Measurements from ENCODE around the gene U2AF1L4.
A peak's percentile ranks its signal among the peaks of the same experiment; 100 is the strongest.

Gene U2AF1L4

GRCh38 chr19:35756377-35757230, 11.4 kb upstream of the U2AF1L4 start, which contains the start of gene HSPB6:
Gene HSPB6, minus strand, starts transcription at chr19:35757029. Its CDS starts 21 bp downstream, at chr19:35757008.
- no peak for DNase-seq

- DNase-seq: peak; percentile 58
Observed at GRCh38 chr19:35755550-35756376, 10.5 kb upstream of the U2AF1L4 start.

DNA sequence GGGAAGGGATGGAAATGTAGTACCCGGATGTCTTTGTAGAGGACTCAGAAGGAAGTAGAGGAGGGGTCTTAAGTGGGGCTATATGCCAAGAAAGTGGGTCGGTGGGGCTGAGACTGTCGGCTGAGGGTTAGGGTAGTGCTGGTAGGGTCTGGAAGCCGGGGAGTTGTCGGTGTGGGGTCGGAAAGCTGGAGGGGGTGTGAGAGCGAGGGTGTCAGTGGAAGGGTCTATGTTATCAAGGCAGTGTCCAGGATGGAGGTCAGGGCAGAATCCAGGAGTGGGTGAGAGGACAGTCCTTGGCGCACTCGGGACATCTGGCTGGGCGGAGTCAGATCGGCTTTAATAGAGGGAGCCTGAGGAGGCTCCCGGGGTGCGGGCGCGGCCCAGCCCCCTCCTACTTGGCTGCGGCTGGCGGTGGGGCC, 9.9 kb upstream of the U2AF1L4 start:
- DNase-seq: no peak

GRCh38 chr19:35754370-35755130, 9.3 kb upstream of the U2AF1L4 start:
- DNase-seq: no peak

- DNase-seq: no peak
Observed at GRCh38 chr19:35753634-35754369, 8.6 kb upstream of the U2AF1L4 start.

- no peak for DNase-seq
Observed at GRCh38 chr19:35752746-35753350, 7.6 kb upstream of the U2AF1L4 start.

DNA sequence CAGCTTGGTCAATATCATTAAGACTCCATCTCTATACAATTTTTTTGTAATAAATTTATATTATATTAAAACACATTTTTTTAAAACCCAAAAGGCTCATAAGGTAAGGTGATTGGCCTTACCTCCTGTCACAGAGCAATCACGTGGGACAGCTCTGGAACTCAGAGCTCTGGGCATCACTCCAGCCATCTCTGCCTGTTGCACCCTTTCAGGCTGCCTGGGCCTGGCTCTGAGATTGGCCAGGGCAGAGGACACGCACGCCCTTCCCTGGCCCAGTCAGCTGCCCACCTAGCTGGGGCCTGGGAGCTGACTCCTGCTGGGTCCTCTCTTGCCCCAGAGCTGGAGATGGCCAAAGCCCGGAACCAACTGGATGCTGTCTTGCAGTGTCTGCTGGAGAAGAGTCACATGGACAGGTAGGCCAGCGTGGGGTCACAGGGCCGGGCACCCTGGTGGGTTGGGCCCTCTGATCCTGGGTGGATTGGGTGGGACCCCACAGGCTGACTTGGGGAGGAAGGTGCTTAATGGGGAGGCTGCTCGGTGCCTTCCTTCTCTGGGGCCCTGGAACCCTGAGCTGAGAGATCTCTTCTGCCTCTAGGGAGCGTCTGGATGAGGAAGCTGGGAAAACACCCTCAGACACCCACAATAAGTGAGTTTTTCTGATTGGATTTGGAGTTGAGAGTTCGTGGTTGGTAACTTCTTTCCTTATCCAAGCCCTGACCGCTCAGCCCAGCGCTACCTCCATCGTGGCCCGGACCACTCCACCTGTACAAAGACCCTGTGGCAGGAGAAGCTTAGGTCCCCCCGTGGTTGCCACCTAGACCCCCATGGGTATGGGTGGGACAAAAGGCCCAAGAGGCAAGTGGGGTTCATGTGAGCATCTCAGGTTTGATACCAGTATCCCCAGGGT, 6.9 kb upstream of the U2AF1L4 start:
- no peak for DNase-seq

DNA sequence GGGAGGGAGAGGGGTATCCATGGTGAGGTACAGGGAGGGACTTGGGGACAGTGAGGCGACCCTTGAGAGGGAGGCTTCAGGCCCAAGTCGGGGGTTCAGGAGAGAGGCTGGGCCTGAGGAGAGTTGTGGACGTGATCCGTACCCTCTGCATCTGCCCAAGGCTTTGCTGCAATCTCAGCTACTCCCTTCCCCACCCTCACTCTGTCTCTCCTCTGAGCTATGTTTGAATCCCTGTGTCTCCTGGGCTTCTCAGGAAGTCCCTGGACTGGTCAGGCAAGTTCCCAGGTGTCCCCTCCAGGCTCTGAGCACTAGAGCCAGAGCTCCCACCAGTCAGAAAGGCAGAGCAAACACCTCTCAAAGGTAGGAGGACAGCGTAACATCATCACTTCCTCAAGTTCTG, 4.9 kb upstream of the U2AF1L4 start:
- DNase-seq: no peak

DNA sequence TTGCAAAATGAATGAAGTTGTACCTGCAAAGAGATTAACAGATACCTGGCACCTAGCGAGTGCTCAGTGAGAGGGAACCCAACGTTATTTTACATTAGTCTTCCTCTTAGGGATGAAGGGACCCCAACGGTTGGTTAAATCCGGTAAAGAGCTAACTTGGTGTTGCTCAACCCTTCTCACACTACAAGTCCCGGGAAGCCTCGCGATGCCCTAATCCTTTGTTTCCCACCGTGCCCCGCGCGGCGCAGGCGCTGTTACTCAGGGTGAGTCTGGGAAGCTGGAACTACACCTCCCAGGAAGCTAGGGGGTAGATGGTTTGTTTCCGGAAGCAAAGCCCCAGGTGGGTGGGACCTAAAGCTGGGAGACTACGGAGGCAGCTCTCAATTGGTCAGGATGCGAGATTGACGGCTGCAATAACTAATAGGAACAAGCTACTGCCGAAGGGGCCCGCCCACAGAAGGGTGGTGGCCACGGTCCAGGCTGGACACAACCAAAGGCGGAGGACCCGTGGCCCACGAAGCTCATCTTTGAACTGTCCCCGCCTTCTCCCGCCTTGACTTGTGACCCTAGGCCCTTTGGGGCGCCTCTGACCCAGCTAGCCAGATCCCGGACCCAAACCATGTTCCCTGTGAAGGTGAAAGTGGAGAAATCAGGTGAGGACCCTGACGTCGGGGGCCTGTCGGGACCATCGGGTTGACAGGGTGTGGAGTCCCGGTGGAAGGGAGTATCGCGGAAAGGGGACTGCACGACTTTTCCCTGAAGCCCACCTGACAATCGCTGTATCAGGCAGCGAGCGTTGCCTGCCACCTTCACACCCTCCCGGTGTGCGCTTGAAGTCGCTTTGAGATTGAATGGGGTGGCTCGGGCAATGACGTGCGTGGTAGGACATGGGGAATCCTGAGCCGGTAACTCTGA, 3.1 kb upstream of the U2AF1L4 start, which contains the start of gene LIN37:
Gene LIN37, plus strand, starts transcription at position 471 of the 915 bp plus-strand sequence. Its CDS starts 149 bp downstream, at position 620.
- DNase-seq: peak; percentile 99

DNA sequence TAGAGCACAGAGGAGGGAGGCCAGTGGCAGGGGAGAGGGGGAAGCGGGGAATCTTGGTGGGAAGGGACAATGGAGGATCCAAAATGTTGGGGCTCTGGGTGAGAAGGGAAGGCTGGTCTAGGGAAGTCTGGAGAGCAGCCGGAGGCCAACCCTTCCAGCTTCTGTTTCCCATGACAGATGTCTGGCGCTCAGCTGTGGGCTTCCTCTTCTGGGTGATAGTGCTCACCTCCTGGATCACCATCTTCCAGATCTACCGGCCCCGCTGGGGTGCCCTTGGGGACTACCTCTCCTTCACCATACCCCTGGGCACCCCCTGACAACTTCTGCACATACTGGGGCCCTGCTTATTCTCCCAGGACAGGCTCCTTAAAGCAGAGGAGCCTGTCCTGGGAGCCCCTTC, 1.3 kb upstream of the U2AF1L4 start:
- DNase-seq: no peak

DNA sequence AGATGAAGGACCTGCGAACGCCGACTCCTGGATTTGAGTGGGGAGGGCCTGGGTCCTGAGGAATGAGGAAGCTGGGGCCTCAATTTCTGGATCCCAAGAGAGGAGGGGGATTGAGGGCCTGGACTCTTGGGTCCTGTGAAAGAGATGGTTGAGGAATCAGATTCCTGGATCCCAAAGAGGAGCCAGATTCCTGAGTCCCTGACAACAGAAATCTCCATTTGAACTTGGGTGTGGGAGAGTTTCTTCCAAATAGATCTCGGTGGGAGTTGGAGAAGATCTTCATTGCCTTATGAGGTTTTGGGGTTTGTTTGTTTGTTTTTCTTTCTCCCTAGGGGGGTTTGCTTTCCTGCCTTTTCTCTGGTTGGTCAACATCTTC, 857 bp upstream of the U2AF1L4 start:
- no peak for DNase-seq

DNA sequence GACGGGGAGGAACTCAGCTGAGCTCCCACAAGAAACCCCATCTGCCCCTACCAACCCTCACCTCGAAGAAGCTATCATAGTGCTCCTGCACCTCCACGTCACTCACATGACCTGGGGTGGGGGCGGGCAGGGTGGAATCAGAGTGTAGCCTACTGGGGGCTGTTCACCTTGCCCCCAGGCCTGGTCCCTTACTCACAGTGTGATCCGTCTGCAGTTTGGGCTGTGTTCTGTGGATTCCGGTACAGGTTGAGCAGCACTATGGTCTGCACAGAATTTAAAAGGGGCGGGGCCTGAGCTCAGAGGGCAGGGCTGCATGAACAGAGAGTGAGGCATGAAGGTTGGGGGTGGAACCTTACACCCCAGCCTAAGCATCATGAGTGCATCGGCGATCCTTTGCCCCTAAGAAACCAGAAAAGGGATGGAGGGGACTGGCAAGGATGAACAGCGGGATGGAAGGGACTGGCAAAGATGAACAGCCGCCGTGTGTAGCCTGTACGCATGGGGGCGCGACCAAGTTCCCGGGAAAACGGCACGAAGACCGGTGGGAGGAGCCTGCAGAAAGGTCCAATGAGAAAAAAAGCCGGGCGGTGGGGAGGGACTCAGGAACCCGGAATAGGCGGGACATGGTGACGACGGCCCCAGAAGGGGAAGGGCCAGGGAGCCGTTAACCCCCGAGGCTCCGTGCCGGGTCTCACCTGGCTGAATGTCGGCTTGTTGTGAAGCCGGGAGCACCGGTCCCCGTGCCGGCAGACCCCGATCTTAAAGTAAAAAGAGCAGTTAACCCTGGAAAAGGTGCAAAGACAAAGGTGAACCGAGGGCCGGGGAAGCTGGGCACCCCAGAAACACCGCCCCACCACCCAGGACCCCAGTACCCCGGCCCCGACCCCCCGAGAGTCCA, 539 bp downstream of the U2AF1L4 start:
- DNase-seq: peak; percentile 95

GRCh38 chr19:35743640-35744429, 1.4 kb downstream of the U2AF1L4 start:
- no peak for DNase-seq

DNA sequence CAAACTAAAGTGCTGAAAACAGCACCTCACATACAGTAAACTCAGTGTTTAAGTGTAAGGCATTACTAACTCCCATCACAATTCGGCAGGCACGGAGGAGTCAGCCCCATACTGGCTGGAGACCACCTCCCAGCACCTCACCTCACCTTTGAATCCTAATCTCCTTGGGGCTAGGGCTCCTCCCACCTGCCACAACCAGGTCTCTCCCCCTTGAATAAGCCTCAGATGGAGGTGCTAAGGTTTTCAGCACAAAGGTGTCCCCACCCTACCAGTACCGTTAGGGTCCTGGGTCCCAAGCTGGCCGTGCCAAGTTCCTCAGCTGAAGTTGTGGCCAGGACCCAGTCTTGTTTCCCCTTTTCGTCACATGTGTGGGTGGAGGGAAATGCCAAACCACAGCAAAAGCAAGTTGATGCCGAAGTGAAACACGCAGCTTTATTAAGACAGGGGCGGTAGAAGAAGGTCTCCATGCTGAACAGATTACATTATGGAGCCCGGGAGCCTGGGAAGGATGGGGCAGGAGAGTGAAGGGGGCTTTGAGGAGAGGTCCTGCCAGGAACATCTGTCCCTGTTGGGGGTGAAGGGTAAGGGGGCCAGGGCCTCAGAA, 3.0 kb downstream of the U2AF1L4 start, which contains the start of gene IGFLR1:
Gene IGFLR1, minus strand, starts transcription at position 332 of the 604 bp plus-strand sequence. CDS start 1,272 bp downstream, outside the sequence.
- peak; percentile 79 for DNase-seq

DNA sequence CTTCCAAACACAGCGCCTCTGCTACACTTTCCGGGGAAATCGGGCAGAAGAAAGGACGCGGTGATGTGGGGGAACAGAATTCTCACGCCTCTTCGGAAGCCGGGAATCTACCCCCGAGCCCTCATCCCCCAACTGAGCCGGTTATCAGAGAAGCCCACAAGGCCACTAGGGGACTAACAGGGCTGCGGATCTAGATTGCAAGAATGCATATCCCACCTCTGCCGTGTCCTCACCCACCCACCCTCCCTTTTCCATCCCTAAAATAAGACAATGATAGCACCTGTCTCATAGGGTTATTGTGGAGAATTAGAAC, 4.1 kb downstream of the U2AF1L4 start:
- no peak for DNase-seq

GRCh38 chr19:35740423-35741202, 4.6 kb downstream of the U2AF1L4 start:
- DNase-seq: peak; percentile 94

GRCh38 chr19:35740108-35740422, 5.2 kb downstream of the U2AF1L4 start:
- no peak for DNase-seq

Data from CD4-positive, alpha-beta T cell treated with Interleukin-15 for 1 hour (primary cell).